Body of pancreas (tissue), 4 donors: ENCODE results near the gene NKX2-3. TPM values are rescaled to one million over a fixed set of nuclear protein-coding genes. Genes with fewer than 3 reads are reported as not detected.

Source experiments
- ATAC-seq: fragments of 150-250 bp; one replicate; pipeline ENCODE4 v1.9.1; 2016
- DNase-seq, 4 donors: peaks; one replicate each; pipeline ENCODE4 v3.0.0-alpha.2; 2019
- H3K27ac ChIP-seq, 4 donors: fragments of 200-600 bp; sonication (generic); 1 replicate in 3 of 4; 2 replicates in 1 of 4; pipeline versions ENCODE4 v1.5.1 to v1.6.1; 2016 to 2019; ENCODE audit warnings: mild to moderate bottlenecking in 1 of 4, mixed read lengths in 1 of 4, moderate library complexity in 1 of 4
- H3K27me3 ChIP-seq, 2 donors: fragments of 200-600 bp; sonication (generic); one replicate each; pipeline ENCODE4 v1.6.0; 2016; ENCODE audit warnings: mild to moderate bottlenecking in 1 of 2
- H3K36me3 ChIP-seq, 2 donors: fragments of 200-600 bp; sonication (generic); replicated peaks in 1 of 2; 2 replicates each; pipeline ENCODE4 v1.5.1; 2016; ENCODE audit warnings: low read depth in 2 of 2; ENCODE audit not compliant: insufficient read depth in 1 of 2
- H3K4me1 ChIP-seq: fragments of 200-600 bp; sonication (generic); one replicate; pipeline ENCODE4 v1.6.0; 2016
- H3K4me3 ChIP-seq, 2 donors: fragments of 200-600 bp; sonication (generic); 1 replicate in 1 of 2; 2 replicates in 1 of 2; pipeline ENCODE4 v1.5.1; 2016 to 2019
- H3K9me3 ChIP-seq, 3 donors: fragments of 200-600 bp; sonication (generic); 1 replicate in 2 of 3; 2 replicates in 1 of 3; pipeline ENCODE4 v1.5.1; 2016
- POLR2A ChIP-seq, 3 donors: fragments of 450-650 bp; IDR thresholded peaks; one replicate each; pipeline ENCODE4 v1.6.1; 2016; ENCODE audit warnings: antibody characterized with exemption in 3 of 3, mild to moderate bottlenecking in 2 of 3
- WGBS, 2 donors: methylation state at CpG; one replicate each; pipeline ENCODE4 v1.1.5; 2017; 5-methylcytosine and 5-hydroxymethylcytosine counted together
- intact Hi-C: fragments of 100-400 bp; cut with DNase I; formaldehyde crosslinking; loops from one replicate; pipeline ENCODE4 v1.15.1; 2023
- total RNA-seq, 2 donors: library from RNA; depleted of rRNA; stranded (reverse); fragments of >200 nt; gene quantifications; one replicate each; pipeline ENCODE4 v1.1.0, GENCODE V29; 2016
- TF ChIP-seq, protein P1 (sequence below), 7 experiments: fragments of 450-650 bp in 4 of 7; fragments of 200-600 bp in 3 of 7; sonication (generic) in 3 of 7; IDR thresholded peaks; one replicate each; pipeline ENCODE4 v1.5.1; 2016 to 2019; ENCODE audit warnings: antibody characterized with exemption in 7 of 7

The NKX2-3 gene
- total RNA-seq, 2 donors from 2014 or later: 2.9 TPM; not detected in 1

DNA sequence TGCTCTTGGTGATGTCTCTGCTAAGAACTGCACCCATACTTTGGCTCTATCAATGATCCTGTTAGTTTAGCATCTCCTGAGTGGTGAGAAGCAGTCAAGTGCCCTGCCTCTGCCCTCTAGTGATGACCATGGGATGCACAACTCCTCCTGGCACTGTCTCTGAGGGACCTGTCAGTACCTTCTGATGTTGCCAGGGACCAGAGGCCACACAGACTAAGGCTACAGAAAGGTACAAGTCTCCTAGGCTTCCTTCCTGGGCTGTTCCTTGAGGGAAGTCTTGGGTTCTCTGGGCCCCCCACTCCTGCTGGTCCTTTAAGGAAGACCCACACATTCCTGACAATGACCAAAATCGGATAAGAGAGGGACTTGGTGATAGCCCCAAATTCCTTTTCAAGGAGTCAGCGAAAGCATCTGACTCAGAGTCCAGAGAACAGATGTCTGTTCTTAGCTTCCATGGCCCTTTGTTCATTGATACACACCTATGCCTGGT is 15.3 kb downstream of the NKX2-3 start:
- ATAC-seq: no peak
- Histone ChIP-seq H3K27ac (no peak overlapping the region), H3K36me3 (no peaks in the 10 kb centered on the region), H3K4me1 (no peaks in the 10 kb centered on the region), H3K27me3 (no peaks in the 10 kb centered on the region), H3K4me3 (no peak overlapping the region), H3K9me3 (no peaks in the 10 kb centered on the region)
- intact Hi-C loops: no loop called here
- 62 to 64% methylated on average over 1 to 2 of the region's 2 CpGs for WGBS, 2 donors
- DNase-seq: no peak
- TF ChIP-seq, protein P1, sequence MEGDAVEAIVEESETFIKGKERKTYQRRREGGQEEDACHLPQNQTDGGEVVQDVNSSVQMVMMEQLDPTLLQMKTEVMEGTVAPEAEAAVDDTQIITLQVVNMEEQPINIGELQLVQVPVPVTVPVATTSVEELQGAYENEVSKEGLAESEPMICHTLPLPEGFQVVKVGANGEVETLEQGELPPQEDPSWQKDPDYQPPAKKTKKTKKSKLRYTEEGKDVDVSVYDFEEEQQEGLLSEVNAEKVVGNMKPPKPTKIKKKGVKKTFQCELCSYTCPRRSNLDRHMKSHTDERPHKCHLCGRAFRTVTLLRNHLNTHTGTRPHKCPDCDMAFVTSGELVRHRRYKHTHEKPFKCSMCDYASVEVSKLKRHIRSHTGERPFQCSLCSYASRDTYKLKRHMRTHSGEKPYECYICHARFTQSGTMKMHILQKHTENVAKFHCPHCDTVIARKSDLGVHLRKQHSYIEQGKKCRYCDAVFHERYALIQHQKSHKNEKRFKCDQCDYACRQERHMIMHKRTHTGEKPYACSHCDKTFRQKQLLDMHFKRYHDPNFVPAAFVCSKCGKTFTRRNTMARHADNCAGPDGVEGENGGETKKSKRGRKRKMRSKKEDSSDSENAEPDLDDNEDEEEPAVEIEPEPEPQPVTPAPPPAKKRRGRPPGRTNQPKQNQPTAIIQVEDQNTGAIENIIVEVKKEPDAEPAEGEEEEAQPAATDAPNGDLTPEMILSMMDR (IDR thresholded peaks at IDR 0.05): peak in 2 of 7 experiments; percentile 9 to 15
- TF ChIP-seq POLR2A (IDR thresholded peaks at IDR 0.05): no peak

DNA sequence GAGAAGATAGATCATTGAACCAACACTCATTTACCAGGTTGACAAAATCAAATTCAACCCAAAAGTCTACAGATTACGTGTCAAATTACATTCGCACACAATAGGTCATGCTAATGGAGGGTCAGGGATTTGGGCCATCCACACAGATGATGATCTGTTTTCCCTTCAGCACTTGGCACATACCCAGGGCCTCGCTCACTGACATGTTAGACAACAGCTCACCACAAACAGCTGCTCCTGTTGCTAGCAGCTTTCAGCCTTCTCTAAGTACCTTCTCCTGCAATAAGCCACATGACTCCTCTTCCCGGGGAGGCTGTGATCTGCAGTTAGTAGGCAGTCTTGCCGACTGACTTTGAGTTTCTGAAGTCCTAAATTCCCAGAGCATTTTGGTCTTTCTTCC is 18.4 kb downstream of the NKX2-3 start:
- no peaks in the 10 kb centered on the region for H3K36me3 ChIP-seq
- 27 to 42% methylated on average over 5 of the region's 5 CpGs for WGBS, 2 donors
- H3K4me3 ChIP-seq: no peak overlapping the region
- TF ChIP-seq POLR2A (IDR thresholded peaks at IDR 0.05): no peak
- TF ChIP-seq, protein P1 (IDR thresholded peaks at IDR 0.05): no peak
- DNase-seq: peak in 2 of 4 donors; percentile 22 to 45
- intact Hi-C loops: no loop called here
- no peak overlapping the region for H3K27ac ChIP-seq
- no peak for ATAC-seq
- H3K9me3 ChIP-seq: no peaks in the 10 kb centered on the region
- H3K27me3 ChIP-seq: no peaks in the 10 kb centered on the region
- no peaks in the 10 kb centered on the region for H3K4me1 ChIP-seq

DNA sequence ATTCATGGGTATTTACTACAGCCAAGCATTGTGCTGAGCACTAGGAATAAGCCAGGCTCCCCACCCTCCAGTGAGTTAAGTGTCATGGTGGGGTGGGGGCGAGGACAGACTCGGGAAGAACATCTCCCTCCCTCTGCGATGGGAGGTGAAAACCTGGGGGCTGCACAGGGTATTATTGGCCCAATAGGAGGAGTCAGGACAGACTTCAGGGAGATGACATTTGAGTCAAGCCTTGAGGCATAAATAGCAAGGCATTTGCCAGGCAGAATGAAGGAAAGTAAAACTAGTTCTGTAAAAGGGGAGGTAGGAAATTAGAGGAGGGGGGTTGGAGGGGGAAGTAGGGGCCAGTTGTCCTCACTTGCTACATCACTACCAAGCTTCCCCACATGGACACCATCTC is 18.9 kb downstream of the NKX2-3 start:
- Histone ChIP-seq H3K4me3 (no peak overlapping the region), H3K27me3 (no peaks in the 10 kb centered on the region), H3K4me1 (no peaks in the 10 kb centered on the region), H3K36me3 (no peaks in the 10 kb centered on the region), H3K9me3 (no peaks in the 10 kb centered on the region), H3K27ac (no peak overlapping the region)
- DNase-seq (no peak), ATAC-seq (no peak)
- TF ChIP-seq, protein P1 (IDR thresholded peaks at IDR 0.05): no peak
- no peak for TF ChIP-seq POLR2A (IDR thresholded peaks at IDR 0.05)
- WGBS, 2 donors: 12 to 15% methylated on average over 3 of the region's 3 CpGs
- intact Hi-C loops: no loop called here

DNA sequence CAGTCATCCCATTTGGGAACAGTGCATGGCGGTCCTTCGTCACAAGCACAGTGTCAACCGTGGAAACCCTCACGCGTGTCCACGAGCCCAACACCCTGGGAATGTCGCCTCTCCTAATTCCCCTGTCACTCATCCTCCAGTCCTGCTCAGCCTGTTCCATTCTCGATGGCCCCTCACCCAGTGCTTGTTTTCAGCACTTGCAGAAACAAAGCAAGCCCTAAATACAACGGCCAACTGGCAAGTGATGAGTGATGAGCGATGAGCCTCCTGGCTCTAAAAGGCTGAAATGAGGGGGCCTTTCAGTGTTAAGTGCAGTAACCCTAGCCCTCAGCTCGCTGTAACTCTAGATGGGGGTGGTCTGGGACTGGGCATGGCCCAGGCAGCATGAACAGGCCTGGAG is 22.6 kb downstream of the NKX2-3 start:
- no peaks in the 10 kb centered on the region for H3K27me3 ChIP-seq
- WGBS, 2 donors: 50 to 69% methylated on average over 11 of the region's 11 CpGs

More for the DNA sequence above, 22.6 kb downstream of the NKX2-3 start:
- no peak for TF ChIP-seq POLR2A (IDR thresholded peaks at IDR 0.05)
- TF ChIP-seq, protein P1 (IDR thresholded peaks at IDR 0.05): no peak
- intact Hi-C loops: no loop called here
- ATAC-seq: no peak
- no peak overlapping the region for H3K4me3 ChIP-seq
- H3K36me3 ChIP-seq: no peaks in the 10 kb centered on the region
- no peaks in the 10 kb centered on the region for H3K9me3 ChIP-seq
- H3K4me1 ChIP-seq: no peaks in the 10 kb centered on the region
- no peak for DNase-seq
- no peak overlapping the region for H3K27ac ChIP-seq
